DOHH2 (cell line): Measurements from ENCODE around the gene ST3GAL4.

Experiments
- H3F3A ChIP-seq: fragments of 200-600 bp; sonication (generic), shearing (Covaris generic); 2 replicates; pipeline ENCODE4 v1.6.0; 2016; ENCODE audit warnings: antibody characterized with exemption, mild to moderate bottlenecking; ENCODE audit not compliant: control insufficient read depth, insufficient read depth
- H3K27ac ChIP-seq: fragments of 200-600 bp; sonication (generic); 2 replicates; pipeline ENCODE4 v1.5.1; 2014; ENCODE audit warnings: low read depth, mild to moderate bottlenecking, low read length, moderate library complexity
- H3K27me3 ChIP-seq: fragments of 200-600 bp; sonication (generic); 2 replicates; pipeline ENCODE4 v1.6.1; 2014; ENCODE audit warnings: mild to moderate bottlenecking, low read length, mixed read lengths; ENCODE audit not compliant: control insufficient read depth
- H3K36me3 ChIP-seq: fragments of 200-600 bp; sonication (generic); 2 replicates; pipeline ENCODE4 v1.6.1; 2014; ENCODE audit warnings: mild to moderate bottlenecking, low read length, moderate library complexity, mixed read lengths; ENCODE audit not compliant: control insufficient read depth
- H3K4me1 ChIP-seq: fragments of 200-600 bp; sonication (generic); 2 replicates; pipeline ENCODE4 v1.6.1; 2014; ENCODE audit warnings: mild to moderate bottlenecking, low read length, mixed read lengths; ENCODE audit not compliant: control insufficient read depth
- H3K4me2 ChIP-seq: fragments of 200-600 bp; sonication (generic); 2 replicates; pipeline ENCODE4 v1.6.0; 2014; ENCODE audit warnings: mild to moderate bottlenecking, low read length, moderate library complexity
- H3K4me3 ChIP-seq: fragments of 200-600 bp; sonication (generic); 2 replicates; pipeline ENCODE4 v1.5.1; 2014; ENCODE audit warnings: mild to moderate bottlenecking, low read length, mixed read lengths
- H3K79me2 ChIP-seq: fragments of 200-600 bp; sonication (generic); 2 replicates; pipeline ENCODE4 v1.6.1; 2014; ENCODE audit warnings: mild to moderate bottlenecking, low read length, mixed read lengths; ENCODE audit not compliant: control insufficient read depth
- H3K9me2 ChIP-seq: fragments of 200-600 bp; sonication (generic); replicated peaks from 2 replicates; pipeline ENCODE4 v1.6.1; 2014; ENCODE audit warnings: mild to moderate bottlenecking, low read length, mixed read lengths; ENCODE audit not compliant: control insufficient read depth
- H3K9me3 ChIP-seq: fragments of 200-600 bp; sonication (generic); 2 replicates; pipeline ENCODE4 v1.6.1; 2014; ENCODE audit warnings: antibody characterized with exemption, low read length, mixed read lengths; ENCODE audit not compliant: control insufficient read depth, insufficient read depth
- H4K20me1 ChIP-seq: fragments of 200-600 bp; sonication (generic); 2 replicates; pipeline ENCODE4 v1.6.0; 2014; ENCODE audit warnings: low read depth, mild to moderate bottlenecking, antibody characterized with exemption, low read length, moderate library complexity; ENCODE audit not compliant: control insufficient read depth, insufficient read depth
- EZH2phosphoT487 ChIP-seq: fragments of 200-600 bp; sonication (generic); IDR thresholded peaks from 2 replicates; pipeline ENCODE4 v1.6.1; 2017; ENCODE audit warnings: borderline replicate concordance, mild to moderate bottlenecking, antibody characterized with exemption, low read length, moderate library complexity, mixed read lengths
- TF ChIP-seq, protein P1 (sequence below): fragments of 200-600 bp; sonication (generic); IDR thresholded peaks from one replicate; pipeline ENCODE4 v1.5.1; 2014; ENCODE audit warnings: antibody characterized with exemption, mild to moderate bottlenecking, low read depth, low read length; ENCODE audit not compliant: poor library complexity, severe bottlenecking

Gene ST3GAL4

DNA sequence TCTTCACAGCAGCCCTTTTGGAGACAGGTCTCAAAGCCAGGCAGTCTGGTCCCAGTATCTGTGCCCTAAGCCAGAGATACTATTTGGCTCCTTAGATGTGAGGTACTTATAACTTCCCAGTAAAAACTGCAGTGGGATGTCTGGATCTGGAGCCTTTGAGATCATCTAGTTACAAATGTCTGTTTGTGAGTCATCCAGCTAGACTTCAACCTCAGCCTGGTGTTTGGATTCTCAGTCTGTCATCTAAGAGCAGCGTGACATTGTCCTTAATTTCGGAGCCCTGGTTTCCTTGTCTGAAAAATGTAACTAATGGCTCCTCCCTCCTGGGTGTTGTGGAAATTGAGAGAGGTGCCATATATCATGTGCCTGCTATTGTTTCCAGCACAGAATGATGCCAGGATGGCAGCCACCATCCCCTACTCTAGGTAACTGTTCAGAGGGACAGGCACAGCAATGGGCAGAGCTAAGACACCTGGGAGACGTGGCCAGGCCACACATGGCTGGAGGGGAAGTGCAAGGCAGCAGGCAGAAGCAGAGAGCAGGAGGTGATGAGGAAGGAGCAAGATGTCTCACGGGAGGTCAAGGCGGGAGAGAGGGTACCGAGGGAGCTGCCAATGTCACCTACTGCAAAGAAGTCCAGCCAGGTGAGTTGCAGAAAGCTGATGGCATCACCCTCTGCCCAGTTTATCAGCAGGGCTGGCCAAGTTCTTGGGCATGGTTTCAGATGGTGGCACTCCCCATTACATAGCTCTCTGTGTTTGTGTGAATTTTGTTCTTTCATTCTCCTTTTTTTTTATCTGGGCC, 20.6 kb upstream of the ST3GAL4 start:
- Histone ChIP-seq H3K4me2 (no peak overlapping the region), H3K27ac (no peak overlapping the region), H3F3A (no peaks in the 10 kb centered on the region)

DNA sequence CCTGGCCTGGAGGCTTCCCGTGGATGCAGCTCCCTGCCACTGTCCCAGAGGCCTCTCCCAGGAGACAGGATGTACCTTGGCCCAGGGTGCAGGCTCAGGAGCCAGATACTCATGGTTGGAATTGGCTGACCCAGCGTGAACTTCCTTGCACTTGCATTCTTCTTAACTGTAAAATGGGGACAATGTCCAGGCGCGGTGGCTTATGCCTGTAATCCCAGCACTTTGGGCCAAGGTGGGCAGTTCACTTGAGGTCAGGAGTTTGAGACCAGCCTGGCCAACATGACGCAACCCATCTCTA, 20.1 kb upstream of the ST3GAL4 start:
- no peak overlapping the region for H3K4me3 ChIP-seq
- no peaks in the 10 kb centered on the region for H3K4me1 ChIP-seq
- H3K9me2 ChIP-seq, result no peaks in the 10 kb centered on the region
- no peaks in the 10 kb centered on the region for H3K27me3 ChIP-seq
- H3K27ac ChIP-seq, result no peak overlapping the region
- no peaks in the 10 kb centered on the region for H3F3A ChIP-seq
- H3K36me3 ChIP-seq, result peaks cover 28% of the 10 kb centered on the region
- no peaks in the 10 kb centered on the region for H3K79me2 ChIP-seq
- H4K20me1 ChIP-seq, result no peaks in the 10 kb centered on the region
- no peak for TF ChIP-seq EZH2phosphoT487
- TF ChIP-seq, protein P1, sequence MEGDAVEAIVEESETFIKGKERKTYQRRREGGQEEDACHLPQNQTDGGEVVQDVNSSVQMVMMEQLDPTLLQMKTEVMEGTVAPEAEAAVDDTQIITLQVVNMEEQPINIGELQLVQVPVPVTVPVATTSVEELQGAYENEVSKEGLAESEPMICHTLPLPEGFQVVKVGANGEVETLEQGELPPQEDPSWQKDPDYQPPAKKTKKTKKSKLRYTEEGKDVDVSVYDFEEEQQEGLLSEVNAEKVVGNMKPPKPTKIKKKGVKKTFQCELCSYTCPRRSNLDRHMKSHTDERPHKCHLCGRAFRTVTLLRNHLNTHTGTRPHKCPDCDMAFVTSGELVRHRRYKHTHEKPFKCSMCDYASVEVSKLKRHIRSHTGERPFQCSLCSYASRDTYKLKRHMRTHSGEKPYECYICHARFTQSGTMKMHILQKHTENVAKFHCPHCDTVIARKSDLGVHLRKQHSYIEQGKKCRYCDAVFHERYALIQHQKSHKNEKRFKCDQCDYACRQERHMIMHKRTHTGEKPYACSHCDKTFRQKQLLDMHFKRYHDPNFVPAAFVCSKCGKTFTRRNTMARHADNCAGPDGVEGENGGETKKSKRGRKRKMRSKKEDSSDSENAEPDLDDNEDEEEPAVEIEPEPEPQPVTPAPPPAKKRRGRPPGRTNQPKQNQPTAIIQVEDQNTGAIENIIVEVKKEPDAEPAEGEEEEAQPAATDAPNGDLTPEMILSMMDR, result no peak
- no peak overlapping the region for H3K4me2 ChIP-seq
- H3K9me3 ChIP-seq, result no peaks in the 10 kb centered on the region

More for the DNA sequence above, 20.6 kb upstream of the ST3GAL4 start:
- Histone ChIP-seq H3K79me2 (no peaks in the 10 kb centered on the region), H4K20me1 (no peaks in the 10 kb centered on the region), H3K36me3 (peaks cover 31% of the 10 kb centered on the region), H3K27me3 (no peaks in the 10 kb centered on the region), H3K4me3 (no peak overlapping the region), H3K9me2 (no peaks in the 10 kb centered on the region), H3K9me3 (no peaks in the 10 kb centered on the region), H3K4me1 (no peaks in the 10 kb centered on the region)
- TF ChIP-seq EZH2phosphoT487, result no peak
- TF ChIP-seq, protein P1, result no peak

DNA sequence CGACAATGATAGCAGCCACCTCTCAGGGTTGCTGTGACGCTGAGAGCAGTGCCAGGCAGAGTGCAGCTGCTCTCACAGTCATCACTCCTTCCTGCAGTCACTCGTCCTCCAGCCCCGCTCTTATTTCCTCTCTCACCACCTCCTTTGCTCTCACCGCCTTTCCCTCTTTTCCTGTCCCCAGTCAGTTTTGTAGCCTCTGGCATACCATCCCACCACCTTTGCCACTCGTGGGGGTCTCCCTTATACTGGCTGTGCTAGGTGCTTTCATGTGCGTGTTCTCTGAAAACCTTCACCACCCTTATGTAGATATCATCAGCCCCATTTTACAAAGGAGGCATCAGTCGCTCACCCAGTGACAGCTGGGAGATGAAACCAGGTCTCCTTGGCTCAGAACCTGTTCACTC, 19.3 kb upstream of the ST3GAL4 start:
- H3K27ac ChIP-seq, result no peak overlapping the region
- no peaks in the 10 kb centered on the region for H3K9me3 ChIP-seq
- H3K27me3 ChIP-seq, result no peaks in the 10 kb centered on the region
- no peaks in the 10 kb centered on the region for H3K9me2 ChIP-seq
- H3K4me2 ChIP-seq, result no peak overlapping the region
- no peaks in the 10 kb centered on the region for H4K20me1 ChIP-seq
- no peak overlapping the region for H3K4me3 ChIP-seq
- no peaks in the 10 kb centered on the region for H3K4me1 ChIP-seq
- no peaks in the 10 kb centered on the region for H3K79me2 ChIP-seq
- TF ChIP-seq, protein P1, result no peak
- no peak for TF ChIP-seq EZH2phosphoT487
- peaks cover 30% of the 10 kb centered on the region for H3K36me3 ChIP-seq
- H3F3A ChIP-seq, result no peaks in the 10 kb centered on the region
